GM18517 (cell line): ENCODE data around the gene EDN2.

ENCODE experiments used
- ATAC-seq: cut with Tn5 transposase; IDR thresholded peaks from one replicate; pipeline ENCODE4 v1.9.1; 2021; ENCODE audit warnings: mild to moderate bottlenecking, moderate library complexity; ENCODE audit not compliant: unreplicated experiment

EDN2 gene

DNA sequence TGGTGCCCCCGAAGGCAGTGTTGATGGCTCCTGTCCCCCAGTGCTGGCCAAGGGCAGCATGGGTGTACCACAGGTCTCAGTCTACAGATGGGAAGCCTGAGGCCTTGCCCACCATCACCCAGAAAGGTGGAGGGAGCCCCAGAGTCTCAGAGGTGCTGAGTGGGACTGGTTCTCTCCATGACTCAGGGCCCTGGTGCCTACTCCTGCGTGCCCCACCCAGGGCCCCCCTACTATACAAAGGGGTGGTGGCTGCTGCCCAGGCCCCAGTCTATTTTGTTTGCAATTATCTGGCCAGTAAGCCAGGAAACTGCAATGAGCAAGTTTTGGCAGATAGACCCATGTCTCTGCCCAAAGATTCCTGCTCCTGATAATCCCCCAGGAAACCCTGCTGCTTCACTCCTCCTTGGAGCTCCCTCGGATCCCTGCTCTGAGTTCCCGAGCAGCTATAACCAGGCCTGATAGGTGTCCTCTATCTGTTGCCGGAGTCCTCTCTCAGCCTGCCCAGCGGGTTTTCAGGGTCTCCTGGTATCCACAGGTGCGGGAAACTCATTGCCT, 41.7 kb downstream of the EDN2 start:
- ATAC-seq = no peak

DNA sequence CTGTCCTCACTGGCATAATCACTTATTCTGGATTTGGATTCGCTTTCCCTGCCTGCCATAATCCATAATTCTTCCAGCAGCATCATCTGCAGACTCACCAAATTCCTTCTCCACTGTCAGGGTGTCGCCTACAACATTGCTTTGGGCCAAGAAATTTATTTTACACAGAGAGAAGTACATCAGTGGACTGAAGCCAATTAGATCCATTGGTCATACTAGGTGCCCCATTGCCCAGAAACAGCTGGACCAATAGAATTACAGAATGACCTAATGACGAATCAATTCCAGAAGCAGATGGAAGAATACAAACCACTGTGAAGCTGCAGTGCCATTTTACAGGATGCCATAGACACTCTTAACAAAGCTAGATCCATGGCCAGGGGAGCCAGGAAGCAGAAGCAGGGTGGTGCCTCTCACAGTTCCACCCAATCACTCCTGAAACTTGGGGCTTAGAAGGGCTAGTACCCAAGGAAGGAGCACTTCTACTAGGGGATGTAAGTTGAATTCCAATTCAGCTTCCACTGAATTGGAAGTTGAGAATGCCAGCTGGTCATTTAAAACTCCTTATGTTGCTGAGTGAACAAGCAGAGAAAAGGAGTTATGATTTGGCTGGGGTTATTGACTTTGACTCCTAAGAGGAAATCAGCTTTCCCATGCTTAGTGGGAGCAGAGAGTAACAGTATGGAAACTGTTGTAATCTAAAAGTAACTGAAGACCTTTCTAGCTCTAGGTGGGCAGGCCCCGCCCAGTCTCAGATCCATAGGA, 44.0 kb downstream of the EDN2 start:
- ATAC-seq = no peak

DNA sequence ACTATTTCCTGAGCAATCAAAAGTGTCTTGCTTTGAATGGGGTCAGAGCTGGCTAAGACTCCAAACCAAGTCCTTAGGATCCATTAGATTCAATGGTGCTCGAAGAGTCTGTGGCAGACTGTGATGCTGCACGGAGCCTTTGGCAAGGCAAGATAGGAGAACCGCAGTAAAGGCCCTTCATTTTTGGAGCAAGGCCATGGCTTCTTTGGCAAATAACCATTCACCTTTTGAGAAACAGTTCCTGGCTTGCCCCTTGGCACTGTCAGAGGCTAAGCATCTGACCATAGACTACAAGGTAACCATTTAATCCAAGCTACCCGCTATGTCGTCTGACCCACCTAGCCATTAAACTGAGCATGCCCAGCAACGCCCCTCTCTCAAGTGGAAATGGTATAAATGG, 45.2 kb downstream of the EDN2 start:
- no peak for ATAC-seq

DNA sequence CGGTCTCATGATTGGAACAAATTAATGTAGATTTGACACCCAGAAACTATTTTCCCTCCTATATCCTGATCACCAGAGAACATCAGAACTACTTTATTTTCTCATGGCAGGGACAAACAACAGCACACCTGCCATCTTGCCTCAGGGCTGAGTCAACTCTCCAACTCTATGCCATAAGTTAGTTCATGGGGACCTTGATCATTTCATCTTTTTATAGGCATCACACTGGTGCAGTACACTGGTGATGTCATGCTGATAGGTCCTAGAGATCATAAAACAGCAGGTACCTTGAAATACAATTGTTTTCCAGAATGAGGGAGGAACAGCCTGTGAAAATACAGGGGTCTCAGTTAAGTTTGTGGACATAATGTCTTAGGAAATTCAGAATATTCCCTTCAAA, 45.8 kb downstream of the EDN2 start:
- ATAC-seq = no peak

- ATAC-seq = no peak
Measured at GRCh38 chr1:41437011-41437355, 47.5 kb downstream of the EDN2 start.

- no peak for ATAC-seq
Measured at GRCh38 chr1:41436281-41437010, 48.0 kb downstream of the EDN2 start.

- ATAC-seq = no peak
Measured at GRCh38 chr1:41435570-41436178, 48.8 kb downstream of the EDN2 start.

GRCh38 chr1:41434748-41435449, 49.6 kb downstream of the EDN2 start:
- no peak for ATAC-seq

- ATAC-seq = no peak
Measured at GRCh38 chr1:41434306-41434705, 50.2 kb downstream of the EDN2 start.

DNA sequence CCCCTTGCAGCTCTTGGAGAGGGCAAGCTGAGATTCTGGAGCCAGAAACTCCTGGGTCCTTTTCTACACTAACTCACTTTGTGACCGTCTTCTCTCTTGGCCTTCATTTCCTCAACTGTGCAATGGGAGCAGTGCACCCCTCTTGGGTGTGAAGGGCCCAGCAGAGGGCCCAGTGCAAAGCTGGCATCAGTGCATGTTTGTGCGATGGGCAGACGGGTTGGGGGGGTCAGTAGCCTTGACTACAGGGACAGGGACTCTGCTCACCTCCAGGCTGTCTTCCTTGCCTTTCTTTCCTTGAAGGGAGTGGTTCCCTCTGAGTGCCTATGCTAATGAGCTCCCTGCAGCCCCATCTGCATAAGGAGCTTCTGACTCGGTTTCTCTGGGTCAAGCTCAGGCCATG, 51.0 kb downstream of the EDN2 start:
- ATAC-seq = no peak

DNA sequence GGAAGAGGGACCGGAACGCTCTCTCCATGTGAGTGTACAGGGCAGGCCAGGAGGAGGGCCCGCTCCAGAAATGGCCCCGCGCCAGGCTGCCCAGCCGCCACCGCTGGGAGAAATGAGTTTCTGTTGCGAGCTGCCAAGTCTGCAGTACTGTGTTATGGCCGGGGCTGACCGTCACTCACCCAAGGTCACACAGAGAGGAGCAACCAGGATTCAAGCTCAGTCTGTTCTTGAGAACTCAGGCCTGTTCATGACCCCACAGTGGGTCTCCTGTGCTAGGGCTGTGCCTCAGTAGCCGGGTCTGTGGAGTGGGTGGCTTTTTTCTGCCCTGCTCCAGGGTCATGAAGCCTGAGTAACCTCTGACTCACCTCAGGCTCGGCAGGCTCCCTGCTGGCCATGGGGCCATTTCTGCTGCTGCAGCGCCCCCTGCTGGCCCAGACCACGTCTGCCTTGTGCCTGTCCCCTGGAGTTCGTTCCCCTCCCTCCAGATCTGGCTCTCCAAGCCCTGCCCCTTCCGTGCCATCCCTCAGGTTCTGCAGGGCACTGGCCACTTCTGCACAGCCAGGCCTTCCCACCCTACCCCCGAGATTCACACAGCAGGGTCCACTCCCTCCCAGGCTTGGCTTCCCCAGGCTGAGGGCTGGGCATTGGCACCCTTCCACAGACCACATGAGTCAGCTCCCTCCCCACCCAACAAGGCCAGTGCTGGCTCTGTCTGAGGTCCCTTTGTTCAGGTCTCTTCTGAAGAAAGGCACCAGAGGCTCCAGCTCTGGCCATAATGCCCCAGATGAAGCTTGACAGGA, 51.8 kb downstream of the EDN2 start:
- ATAC-seq = no peak

DNA sequence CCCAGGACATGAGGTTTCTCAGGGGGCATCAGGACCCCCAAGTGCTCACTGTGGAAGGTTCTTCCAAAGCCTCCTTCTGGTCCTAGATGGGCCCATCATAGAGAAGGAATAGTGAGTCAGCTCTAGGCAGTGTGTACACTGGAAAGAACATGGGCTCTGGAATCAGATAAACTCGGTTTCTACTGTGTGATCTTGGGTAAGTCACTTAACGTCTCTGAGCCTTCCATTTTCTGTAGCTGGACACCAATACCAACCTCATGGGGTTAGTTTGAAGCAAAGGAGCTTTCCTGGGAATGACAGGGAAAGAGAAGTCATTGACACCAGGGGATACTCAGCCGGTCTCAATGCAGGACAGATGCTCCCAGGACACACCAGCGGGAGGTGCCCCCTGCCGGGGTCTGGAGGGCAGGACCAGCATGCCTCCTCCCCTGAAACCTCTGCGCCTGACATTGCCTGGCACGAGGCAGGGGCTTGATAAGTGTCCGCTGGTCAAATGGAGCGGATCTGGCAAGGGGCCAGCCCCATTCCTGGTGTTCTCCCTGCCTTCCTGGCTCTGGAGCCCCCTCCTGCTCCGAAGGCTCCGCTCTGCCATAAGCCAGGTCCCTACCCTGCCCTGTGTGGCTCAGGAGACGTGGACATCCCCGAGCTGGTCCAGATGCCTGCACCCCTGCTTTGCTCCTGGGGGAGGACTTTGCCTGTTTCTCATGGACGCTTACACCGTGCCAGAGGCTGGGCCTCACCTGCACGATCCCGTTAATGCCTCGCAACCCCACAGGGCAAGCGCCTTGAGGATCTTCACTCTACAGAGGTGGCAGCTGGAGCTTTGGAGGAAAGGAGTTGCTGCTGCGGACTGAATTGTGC, 52.8 kb downstream of the EDN2 start:
- ATAC-seq = no peak

DNA sequence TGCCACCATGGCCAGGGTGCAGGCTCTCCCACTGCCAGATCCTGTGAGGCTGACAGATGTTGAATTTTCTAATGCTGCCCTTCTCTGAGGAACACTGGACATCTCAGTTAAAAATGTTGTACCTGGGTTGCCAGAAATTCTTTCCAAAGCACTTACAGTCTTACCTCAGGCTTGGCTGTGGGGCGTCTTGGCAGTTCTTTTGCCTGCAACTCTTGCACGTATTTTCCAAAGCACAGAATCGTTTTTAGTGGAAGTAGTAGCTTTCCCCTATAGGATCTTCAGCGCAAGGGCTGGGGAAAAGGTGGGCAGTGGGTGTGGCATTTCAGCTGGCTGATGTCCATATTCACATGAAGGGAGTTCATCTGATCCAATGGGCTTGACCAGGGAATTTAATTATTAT, 53.9 kb downstream of the EDN2 start:
- no peak for ATAC-seq

- ATAC-seq = no peak
Measured at GRCh38 chr1:41430069-41430468, 54.4 kb downstream of the EDN2 start.

DNA sequence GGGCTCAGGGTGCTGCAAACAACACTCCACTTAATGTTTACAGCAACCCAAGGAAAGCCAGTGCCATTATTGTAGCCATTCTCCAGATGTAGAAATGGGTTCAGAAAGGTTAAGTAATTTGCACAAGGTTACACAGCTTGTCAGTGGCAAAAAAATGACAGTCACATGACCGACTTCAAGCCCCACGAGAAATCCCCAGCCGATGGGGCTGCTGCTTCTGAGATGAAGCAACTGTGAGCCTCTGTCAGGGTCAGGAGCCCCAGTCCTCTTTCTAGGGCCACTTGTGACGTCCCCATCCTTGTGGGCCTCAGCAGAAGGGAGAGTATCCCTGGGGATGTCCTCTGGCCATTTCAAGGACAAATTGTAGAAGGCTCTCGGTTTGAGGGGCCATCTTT, 54.8 kb downstream of the EDN2 start:
- ATAC-seq = no peak
